Right lobe of liver (tissue), 6 donors: ENCODE data around the gene TMEFF2. TPM values are rescaled to one million over a fixed set of nuclear protein-coding genes. Genes with fewer than 3 reads are reported as not detected.

ENCODE experiments used
- ATAC-seq, 4 donors: fragments of 200-7000 bp; cut with Tn5 transposase; one replicate each; pipeline ENCODE4 v1.9.1; 2020; ENCODE audit warnings: mild to moderate bottlenecking in 4 of 4, moderate library complexity in 4 of 4
- DNase-seq, 3 donors: peaks; one replicate each; pipeline ENCODE4 v3.0.0-alpha.2; 2020
- H3K27ac ChIP-seq, 3 donors: fragments of 200-600 bp; one replicate each; pipeline ENCODE4 v1.8.0; 2022
- H3K27me3 ChIP-seq, 2 donors: fragments of 200-600 bp; one replicate each; pipeline ENCODE4 v1.8.0; 2022
- H3K36me3 ChIP-seq, 4 donors: fragments of 200-600 bp; sonication (generic) in 1 of 4; one replicate each; pipeline versions ENCODE4 v1.5.1 to v1.8.0; 2017 to 2022; ENCODE audit warnings: control low read depth in 1 of 4
- H3K4me1 ChIP-seq, 4 donors: fragments of 200-600 bp; sonication (generic) in 1 of 4; one replicate each; pipeline versions ENCODE4 v1.5.1 to v1.8.0; 2017 to 2022; ENCODE audit warnings: control low read depth in 1 of 4
- H3K4me3 ChIP-seq, 3 donors: fragments of 200-600 bp; one replicate each; pipeline ENCODE4 v1.8.0; 2022
- H3K9me3 ChIP-seq, 4 donors: fragments of 200-600 bp; sonication (generic) in 1 of 4; one replicate each; pipeline versions ENCODE4 v1.5.1 to v1.8.0; 2017 to 2022; ENCODE audit warnings: control low read depth in 1 of 4
- POLR2A ChIP-seq: fragments of 450-650 bp; IDR thresholded peaks from one replicate; pipeline ENCODE4 v1.6.1; 2017; ENCODE audit warnings: antibody characterized with exemption, mild to moderate bottlenecking
- WGBS: methylation state at CpG from one replicate; pipeline ENCODE4 v1.1.6; 2018; ENCODE audit warnings: low coverage, low lambda C conversion rate; ENCODE audit not compliant: insufficient coverage; ENCODE audit errors: missing lambda C conversion rate; 5-methylcytosine and 5-hydroxymethylcytosine counted together
- intact Hi-C, 2 donors: fragments of 100-400 bp; cut with DNase I; formaldehyde crosslinking; loops; one replicate each; pipeline versions ENCODE4 v1.11.2 to v1.14.1; 2022
- total RNA-seq, 6 experiments: library from RNA; depleted of rRNA in 2 of 6; stranded (reverse); fragments of >200 nt in 2 of 6; fragmentation: NEBNext Ultra II Directional in 3 of 6; extraction: Animal tissue kit (Norgen Biotek cat#: 25700) in 3 of 6; gene quantifications; one replicate each; pipeline versions ENCODE4 v1.1.0 to v1.2.4, GENCODE V29; 2016 to 2023
- TF ChIP-seq, protein P1 (sequence below), 4 donors: fragments of 200-600 bp in 3 of 4; fragments of 450-650 bp in 1 of 4; IDR thresholded peaks; one replicate each; pipeline versions ENCODE4 v1.5.1 to v1.8.0; 2016 to 2022; ENCODE audit warnings: antibody characterized with exemption in 4 of 4, mild to moderate bottlenecking in 2 of 4
- donor health status: DM: no; HTN: yes; CAD: no.
- donor health status: DM: no; HTN: no; CAD: no.
- donor health status: DM: no; HTN: no; CAD: no.
- donor health status: DM: no; HTN: yes; CAD: no.
- donor health status: DM: no; HTN: yes; CAD: no.

Gene TMEFF2
- total RNA-seq, 6 experiments from 2014 or later, result not detected

DNA sequence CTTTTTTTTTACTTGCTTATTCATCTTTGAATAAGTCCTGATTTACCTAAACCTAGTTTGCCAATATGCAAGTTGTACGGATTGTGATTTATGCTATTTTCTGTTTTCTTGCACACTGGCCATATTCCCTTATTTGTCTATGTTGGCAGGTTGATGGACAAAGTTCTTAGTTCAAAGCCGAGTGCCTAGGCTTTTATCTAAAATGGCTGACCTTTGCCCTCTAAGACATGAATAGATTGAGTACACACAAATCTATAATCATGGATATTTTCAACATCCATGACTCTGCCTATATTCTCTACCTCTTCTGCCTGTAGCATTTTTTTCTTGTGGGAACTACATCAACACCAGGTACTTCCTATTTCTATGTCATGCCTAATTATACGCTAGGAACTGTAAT is 171.7 kb downstream of the TMEFF2 start:
- Histone ChIP-seq H3K4me1 (no peaks in the 10 kb centered on the region), H3K4me3 (no peak overlapping the region), H3K9me3 (no peaks in the 10 kb centered on the region), H3K36me3 (no peaks in the 10 kb centered on the region), H3K27ac (no peak overlapping the region), H3K27me3 (no peaks in the 10 kb centered on the region)
- intact Hi-C loops, result no loop called here
- 38% methylated on average over 3 of the region's 3 CpGs for WGBS
- ATAC-seq, result no peak
- TF ChIP-seq, protein P1, sequence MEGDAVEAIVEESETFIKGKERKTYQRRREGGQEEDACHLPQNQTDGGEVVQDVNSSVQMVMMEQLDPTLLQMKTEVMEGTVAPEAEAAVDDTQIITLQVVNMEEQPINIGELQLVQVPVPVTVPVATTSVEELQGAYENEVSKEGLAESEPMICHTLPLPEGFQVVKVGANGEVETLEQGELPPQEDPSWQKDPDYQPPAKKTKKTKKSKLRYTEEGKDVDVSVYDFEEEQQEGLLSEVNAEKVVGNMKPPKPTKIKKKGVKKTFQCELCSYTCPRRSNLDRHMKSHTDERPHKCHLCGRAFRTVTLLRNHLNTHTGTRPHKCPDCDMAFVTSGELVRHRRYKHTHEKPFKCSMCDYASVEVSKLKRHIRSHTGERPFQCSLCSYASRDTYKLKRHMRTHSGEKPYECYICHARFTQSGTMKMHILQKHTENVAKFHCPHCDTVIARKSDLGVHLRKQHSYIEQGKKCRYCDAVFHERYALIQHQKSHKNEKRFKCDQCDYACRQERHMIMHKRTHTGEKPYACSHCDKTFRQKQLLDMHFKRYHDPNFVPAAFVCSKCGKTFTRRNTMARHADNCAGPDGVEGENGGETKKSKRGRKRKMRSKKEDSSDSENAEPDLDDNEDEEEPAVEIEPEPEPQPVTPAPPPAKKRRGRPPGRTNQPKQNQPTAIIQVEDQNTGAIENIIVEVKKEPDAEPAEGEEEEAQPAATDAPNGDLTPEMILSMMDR (IDR thresholded peaks at IDR 0.05), result no peak
- TF ChIP-seq POLR2A, result no peak
- no peak for DNase-seq

DNA sequence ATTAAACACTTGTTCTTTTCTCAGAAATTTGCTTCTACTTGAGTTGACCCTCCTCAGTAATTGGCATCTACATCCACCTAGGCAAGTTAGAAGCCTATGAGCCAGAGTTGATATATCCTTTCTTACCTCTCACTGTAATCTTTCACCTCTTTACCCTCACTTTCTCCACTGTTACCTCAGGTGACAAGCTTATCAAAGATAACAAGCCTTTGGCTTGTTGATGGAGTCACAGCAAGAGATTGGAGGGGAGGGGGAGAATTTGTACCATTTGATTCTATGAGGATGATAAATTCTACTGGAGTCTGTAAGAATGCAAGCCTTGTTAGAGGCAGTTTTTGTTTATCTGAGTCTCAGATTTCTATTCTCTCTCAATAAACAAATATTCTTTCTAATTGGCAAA is 176.9 kb downstream of the TMEFF2 start:
- DNase-seq, result no peak
- Histone ChIP-seq H3K27me3 (no peaks in the 10 kb centered on the region), H3K4me1 (no peaks in the 10 kb centered on the region), H3K36me3 (no peaks in the 10 kb centered on the region), H3K9me3 (no peaks in the 10 kb centered on the region), H3K27ac (no peak overlapping the region), H3K4me3 (no peak overlapping the region)
- ATAC-seq, result no peak
- intact Hi-C loops, result no loop called here
- TF ChIP-seq POLR2A, result no peak
- TF ChIP-seq, protein P1 (IDR thresholded peaks at IDR 0.05), result no peak

DNA sequence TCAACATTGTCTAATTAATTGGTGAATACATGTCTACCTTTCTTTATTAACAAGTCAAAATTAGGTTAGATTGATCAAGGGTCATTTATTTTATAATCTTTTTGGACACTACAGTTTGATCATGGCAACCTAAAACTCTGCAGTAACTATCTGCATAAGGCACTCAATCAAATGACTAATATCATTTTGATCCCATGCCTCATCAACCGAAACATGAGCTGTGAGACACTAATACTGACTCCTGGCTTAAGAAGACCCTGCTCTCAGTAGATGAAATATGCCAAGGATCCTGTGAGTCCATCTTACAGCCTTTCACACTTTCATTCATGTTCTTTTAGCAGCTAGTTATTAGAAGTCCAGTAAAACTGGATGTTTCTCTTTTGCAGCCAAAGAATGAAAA is 178.5 kb downstream of the TMEFF2 start:
- 100% methylated on average over 1 of the region's 1 CpG for WGBS
- DNase-seq, result no peak
- Histone ChIP-seq H3K9me3 (no peaks in the 10 kb centered on the region), H3K27me3 (no peaks in the 10 kb centered on the region), H3K27ac (no peak overlapping the region), H3K4me1 (no peaks in the 10 kb centered on the region), H3K36me3 (no peaks in the 10 kb centered on the region), H3K4me3 (no peak overlapping the region)
- no peak for ATAC-seq
- TF ChIP-seq, protein P1 (IDR thresholded peaks at IDR 0.05), result no peak
- TF ChIP-seq POLR2A, result no peak
- intact Hi-C loops, result no loop called here

DNA sequence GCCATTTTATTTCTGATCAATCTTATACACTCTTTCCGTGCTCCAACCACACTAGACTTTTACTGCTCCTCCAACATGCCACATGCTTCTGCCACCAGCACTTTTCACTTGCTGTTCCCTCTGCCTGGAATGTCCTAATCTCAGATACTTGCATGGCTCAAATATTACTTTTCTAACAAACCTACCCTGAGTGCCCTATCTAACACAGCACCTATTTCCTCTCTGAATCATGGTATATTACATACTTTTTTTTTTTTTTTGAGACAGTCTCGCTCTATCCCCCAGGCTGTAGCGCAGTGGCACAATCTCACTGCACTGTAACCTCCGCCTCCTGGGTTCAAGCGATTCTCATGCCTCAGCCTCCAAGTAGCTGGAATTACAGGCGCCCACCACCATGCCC is 181.5 kb downstream of the TMEFF2 start:
- ATAC-seq, result no peak

More for the DNA sequence above, 181.5 kb downstream of the TMEFF2 start:
- Histone ChIP-seq H3K27ac (no peak overlapping the region), H3K9me3 (no peaks in the 10 kb centered on the region), H3K4me3 (no peak overlapping the region), H3K4me1 (no peaks in the 10 kb centered on the region), H3K27me3 (no peaks in the 10 kb centered on the region), H3K36me3 (no peaks in the 10 kb centered on the region)
- DNase-seq, result no peak
- TF ChIP-seq POLR2A, result no peak
- TF ChIP-seq, protein P1 (IDR thresholded peaks at IDR 0.05), result no peak
- WGBS, result 93% methylated on average over 6 of the region's 6 CpGs
- intact Hi-C loops, result no loop called here
